Vagina (tissue), 2 donors: ENCODE results near the gene PARD3.

ENCODE experiments used
- POLR2A ChIP-seq, 2 donors: fragments of 450-650 bp; IDR thresholded peaks; one replicate each; pipeline ENCODE4 v1.6.1; 2017; ENCODE audit warnings: antibody characterized with exemption in 2 of 2, mild to moderate bottlenecking in 2 of 2, moderate library complexity in 2 of 2
- TF ChIP-seq, protein P1 (sequence below), 3 experiments: fragments of 450-650 bp in 2 of 3; fragments of 200-600 bp in 1 of 3; sonication (generic) in 1 of 3; IDR thresholded peaks; one replicate each; pipeline ENCODE4 v1.5.1; 2017 to 2019; ENCODE audit warnings: antibody characterized with exemption in 3 of 3, mild to moderate bottlenecking in 2 of 3, moderate library complexity in 2 of 3

DNA sequence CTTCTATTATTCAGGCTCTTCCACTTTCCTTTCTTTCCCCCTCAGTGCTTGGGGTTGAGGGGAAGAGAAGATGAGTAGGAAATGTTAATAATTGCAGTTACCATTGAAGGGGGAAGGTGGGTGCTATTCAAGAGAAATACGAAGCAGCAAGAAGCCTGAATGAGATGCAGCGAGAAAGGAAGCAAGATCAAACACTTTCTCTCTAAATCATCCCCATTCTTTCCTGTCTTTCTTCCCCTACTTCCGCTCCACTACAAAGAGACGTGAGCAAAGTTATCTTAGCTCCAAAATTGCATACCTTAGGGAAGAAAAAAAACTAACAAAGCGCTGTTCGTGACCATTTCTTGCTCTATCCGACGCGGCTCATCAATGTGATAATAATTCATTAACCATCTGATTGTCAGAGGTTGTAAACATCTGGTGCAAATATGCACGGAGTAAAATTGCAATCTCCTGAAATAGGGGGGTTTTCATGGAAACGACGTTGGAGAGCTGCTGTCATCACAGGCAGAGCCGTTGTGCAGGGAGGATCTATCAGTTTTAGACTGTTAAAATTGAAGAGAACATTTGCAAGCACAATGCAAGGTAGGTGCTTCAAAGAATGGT lies 15.2 kb upstream of the PARD3 start:
- TF ChIP-seq, protein P1, sequence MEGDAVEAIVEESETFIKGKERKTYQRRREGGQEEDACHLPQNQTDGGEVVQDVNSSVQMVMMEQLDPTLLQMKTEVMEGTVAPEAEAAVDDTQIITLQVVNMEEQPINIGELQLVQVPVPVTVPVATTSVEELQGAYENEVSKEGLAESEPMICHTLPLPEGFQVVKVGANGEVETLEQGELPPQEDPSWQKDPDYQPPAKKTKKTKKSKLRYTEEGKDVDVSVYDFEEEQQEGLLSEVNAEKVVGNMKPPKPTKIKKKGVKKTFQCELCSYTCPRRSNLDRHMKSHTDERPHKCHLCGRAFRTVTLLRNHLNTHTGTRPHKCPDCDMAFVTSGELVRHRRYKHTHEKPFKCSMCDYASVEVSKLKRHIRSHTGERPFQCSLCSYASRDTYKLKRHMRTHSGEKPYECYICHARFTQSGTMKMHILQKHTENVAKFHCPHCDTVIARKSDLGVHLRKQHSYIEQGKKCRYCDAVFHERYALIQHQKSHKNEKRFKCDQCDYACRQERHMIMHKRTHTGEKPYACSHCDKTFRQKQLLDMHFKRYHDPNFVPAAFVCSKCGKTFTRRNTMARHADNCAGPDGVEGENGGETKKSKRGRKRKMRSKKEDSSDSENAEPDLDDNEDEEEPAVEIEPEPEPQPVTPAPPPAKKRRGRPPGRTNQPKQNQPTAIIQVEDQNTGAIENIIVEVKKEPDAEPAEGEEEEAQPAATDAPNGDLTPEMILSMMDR (IDR thresholded peaks at IDR 0.05) = no peak
- no peak for TF ChIP-seq POLR2A (IDR thresholded peaks at IDR 0.05)
